B cell (primary cell): ENCODE results near the gene FAM222A. TPM values are rescaled to one million over a fixed set of nuclear protein-coding genes. Genes with fewer than 3 reads are reported as not detected.

Experiments used
- ATAC-seq: fragments of 200-7000 bp; cut with Tn5 transposase; one replicate; pipeline ENCODE4 v1.10.0; 2021; ENCODE audit warnings: low read depth, mild to moderate bottlenecking, moderate number of reproducible peaks, moderate library complexity
- CTCF ChIA-PET: fragments of 350-600 bp; sonication (Branson Sonifier 250); formaldehyde crosslinking; loops from one replicate; lab custom pipeline; 2021; ENCODE audit warnings: antibody characterized with exemption, inconsistent platforms; lab: Charles Lee
- POLR2A ChIA-PET: fragments of 350-600 bp; sonication (Branson Sonifier 250); formaldehyde crosslinking; loops from one replicate; lab custom pipeline; 2021; ENCODE audit warnings: antibody characterized with exemption; lab: Charles Lee
- DNase-seq: peaks from one replicate; pipeline ENCODE4 v3.0.0; 2013
- H2AFZ ChIP-seq: 2 replicates; pipeline ENCODE4 v1.6.1; 2012; ENCODE audit warnings: mild to moderate bottlenecking, low read depth, low read length; ENCODE audit not compliant: insufficient read depth, poor library complexity, severe bottlenecking
- H3K27ac ChIP-seq, 2 donors: 1 replicate in 1 of 2; 2 replicates in 1 of 2; pipeline ENCODE4 v1.5.1; 2012 to 2013; ENCODE audit warnings: low read length in 2 of 2, mild to moderate bottlenecking in 2 of 2, moderate library complexity in 1 of 2
- H3K27me3 ChIP-seq, 4 experiments: fragments of 200-600 bp in 1 of 4; sonication (generic) in 1 of 4; replicated peaks in 1 of 4; 1 replicate in 2 of 4; 2 replicates in 2 of 4; pipeline versions ENCODE4 v1.6.1 to v1.7.0; 2013 to 2016; ENCODE audit warnings: low read length in 3 of 4, mild to moderate bottlenecking in 2 of 4, mixed read lengths in 1 of 4, moderate library complexity in 1 of 4; ENCODE audit not compliant: insufficient read depth in 4 of 4, control insufficient read depth in 3 of 4; ENCODE audit errors: control extremely low read depth in 1 of 4
- H3K36me3 ChIP-seq, 2 experiments: replicated peaks in 1 of 2; 1 replicate in 1 of 2; 2 replicates in 1 of 2; pipeline versions ENCODE4 v1.6.1 to v1.7.1; 2013; ENCODE audit warnings: low read length in 1 of 2; ENCODE audit not compliant: insufficient read depth in 2 of 2, control insufficient read depth in 1 of 2; ENCODE audit errors: control extremely low read depth in 1 of 2, extremely low read depth in 1 of 2
- H3K4me1 ChIP-seq, 2 donors: fragments of 200-600 bp in 1 of 2; sonication (generic) in 1 of 2; 1 replicate in 1 of 2; 2 replicates in 1 of 2; pipeline versions ENCODE4 v1.5.1 to v1.6.1; 2013 to 2017; ENCODE audit warnings: low read length in 2 of 2; ENCODE audit not compliant: control insufficient read depth in 2 of 2, insufficient read depth in 2 of 2
- H3K4me2 ChIP-seq: replicated peaks from 2 replicates; pipeline ENCODE3; 2012; ENCODE audit warnings: mild to moderate bottlenecking, low read depth, low read length; ENCODE audit not compliant: poor library complexity, severe bottlenecking
- H3K4me3 ChIP-seq, 5 experiments: fragments of 200-600 bp in 1 of 5; sonication (generic) in 1 of 5; 1 replicate in 3 of 5; 2 replicates in 2 of 5; pipeline versions ENCODE4 v1.5.1 to v1.7.0; 2011 to 2016; ENCODE audit warnings: low read length in 4 of 5, mild to moderate bottlenecking in 4 of 5, low read depth in 2 of 5, control low read depth in 1 of 5, moderate library complexity in 1 of 5; ENCODE audit not compliant: insufficient read depth in 1 of 5; ENCODE audit errors: control extremely low read depth in 1 of 5, extremely low read depth in 1 of 5
- H3K79me2 ChIP-seq: fragments of 200-600 bp; sonication (generic); one replicate; pipeline ENCODE4 v1.6.0; 2016; ENCODE audit warnings: low read length; ENCODE audit not compliant: control insufficient read depth, insufficient read depth
- H3K9ac ChIP-seq: fragments of 200-600 bp; sonication (generic); 2 replicates; pipeline ENCODE4 v1.6.1; 2017; ENCODE audit warnings: mild to moderate bottlenecking, low read length, moderate library complexity
- H3K9me3 ChIP-seq, 3 donors: one replicate each; pipeline versions ENCODE4 v1.6.1 to v1.7.1; 2013; ENCODE audit warnings: low read length in 2 of 3; ENCODE audit not compliant: control insufficient read depth in 2 of 3, insufficient read depth in 1 of 3; ENCODE audit errors: control extremely low read depth in 1 of 3
- H4K20me1 ChIP-seq: 2 replicates; pipeline ENCODE4 v1.6.0; 2012; ENCODE audit warnings: mild to moderate bottlenecking, low read length; ENCODE audit not compliant: insufficient read depth, control insufficient read depth, poor library complexity, severe bottlenecking
- H3K27ac Mint-ChIP-seq: one replicate; pipeline ENCODE4 v1.8.0; 2021; ENCODE audit warnings: mixed read lengths
- H3K27me3 Mint-ChIP-seq: one replicate; pipeline ENCODE4 v1.8.0; 2021; ENCODE audit warnings: mixed read lengths
- H3K4me1 Mint-ChIP-seq: one replicate; pipeline ENCODE4 v1.8.0; 2021; ENCODE audit warnings: mixed read lengths
- H3K4me3 Mint-ChIP-seq: one replicate; pipeline ENCODE4 v1.8.0; 2021; ENCODE audit warnings: mixed read lengths
- H3K9me3 Mint-ChIP-seq: one replicate; pipeline ENCODE4 v1.8.0; 2022; ENCODE audit warnings: mixed read lengths; ENCODE audit not compliant: insufficient read depth
- CTCF ChIP-seq: fragments of 200-600 bp; IDR thresholded peaks from one replicate; pipeline ENCODE4 v1.8.0; 2022; ENCODE audit warnings: antibody characterized with exemption, mild to moderate bottlenecking
- EZH2 ChIP-seq: IDR thresholded peaks from 2 replicates; pipeline ENCODE4 v1.6.1; 2012; ENCODE audit warnings: borderline replicate concordance, low read depth, mild to moderate bottlenecking, moderate library complexity, low read length; ENCODE audit not compliant: insufficient read depth, poor library complexity, severe bottlenecking
- WGBS: methylation state at CpG from one replicate; pipeline ENCODE4 v1.1.5; 2013; ENCODE audit warnings: missing lambda C conversion rate; ENCODE audit not compliant: insufficient coverage; 5-methylcytosine and 5-hydroxymethylcytosine counted together
- intact Hi-C: fragments of 100-400 bp; cut with micrococcal nuclease; formaldehyde crosslinking; loops from one replicate; pipeline ENCODE4 v1.10.0; 2022
- polyA plus RNA-seq: library from polyadenylated mRNA; depleted of rRNA; stranded (reverse); fragments of >200 nt; gene quantifications from 2 replicates; pipeline ENCODE4 v1.2.3, GENCODE V29; 2012
- total RNA-seq, 2 donors: library from RNA; stranded (reverse); fragments of 120-200 nt in 1 of 2; gene quantifications; 1 replicate in 1 of 2; 2 replicates in 1 of 2; pipeline versions ENCODE4 v1.2.3 to v1.2.4, GENCODE V29; 2013 to 2022

Gene FAM222A
- total and polyA plus RNA-seq, 2 donors (not counting 1 experiment from before 2014, with no cell fraction given): 0.49 to 4.6 TPM

- H4K20me1 ChIP-seq: no peaks in the 10 kb centered on the region
- Mint-ChIP-seq H3K9me3 (no peaks in the 10 kb centered on the region), H3K27me3 (peaks cover 32% of the 10 kb centered on the region), H3K4me1 (no peaks in the 10 kb centered on the region), H3K27ac (no peak overlapping the region), H3K4me3 (no peak overlapping the region)
- no peak overlapping the region for H3K9ac ChIP-seq
- no peak overlapping the region for H3K27ac ChIP-seq
- no peak for ATAC-seq
- WGBS: 93% methylated on average over 3 of the region's 4 CpGs
- H3K4me2 ChIP-seq: no peak overlapping the region
- POLR2A ChIA-PET: no interaction called here
- CTCF ChIA-PET: no interaction called here
- H3K4me3 ChIP-seq: no peak overlapping the region
- no peaks in the 10 kb centered on the region for H3K79me2 ChIP-seq
- no peak for TF ChIP-seq EZH2
- no peak for TF ChIP-seq CTCF
- H3K9me3 ChIP-seq: no peaks in the 10 kb centered on the region
- no peak overlapping the region for H2AFZ ChIP-seq
- intact Hi-C loops: no loop called here
- H3K27me3 ChIP-seq: peaks cover 0 to 26% (median 0%) of the 10 kb centered on the region in 4 experiments
- no peaks in the 10 kb centered on the region for H3K36me3 ChIP-seq
- no peaks in the 10 kb centered on the region for H3K4me1 ChIP-seq
- no peak for DNase-seq
Observed at GRCh38 chr12:109705291-109705690, 8.3 kb upstream of the FAM222A start.

GRCh38 chr12:109706398-109706746 lies 7.3 kb upstream of the FAM222A start:
- no peak for ATAC-seq
- Histone ChIP-seq H3K36me3 (no peaks in the 10 kb centered on the region), H3K27ac (no peak overlapping the region), H3K27me3 (peaks cover 0 to 36% (median 6%) of the 10 kb centered on the region in 4 experiments), H3K4me3 (no peak overlapping the region), H3K4me1 (no peaks in the 10 kb centered on the region), H3K79me2 (no peaks in the 10 kb centered on the region), H3K9ac (no peak overlapping the region), H2AFZ (no peak overlapping the region), H3K4me2 (no peak overlapping the region), H4K20me1 (no peaks in the 10 kb centered on the region), H3K9me3 (no peaks in the 10 kb centered on the region)
- Mint-ChIP-seq H3K4me1 (no peaks in the 10 kb centered on the region), H3K27me3 (peaks cover 42% of the 10 kb centered on the region), H3K9me3 (no peaks in the 10 kb centered on the region), H3K4me3 (no peak overlapping the region), H3K27ac (no peak overlapping the region)
- 91% methylated on average over 2 of the region's 2 CpGs for WGBS
- TF ChIP-seq CTCF: no peak
- TF ChIP-seq EZH2: no peak
- DNase-seq: no peak
- ChIA-PET CTCF (no interaction called here), POLR2A (no interaction called here)
- intact Hi-C loops: no loop called here
